IMR-90 (cell line): ENCODE data around the gene SIRT7. TPM values are rescaled to one million over a fixed set of nuclear protein-coding genes. Genes with fewer than 3 reads are reported as not detected.

Experiments
- ATAC-seq: fragments of 200-7000 bp; cut with Tn5 transposase; 2 replicates; pipeline ENCODE4 v1.9.1; 2020; ENCODE audit warnings: low read depth, mild to moderate bottlenecking, moderate library complexity
- BruUV-seq: library from RNA; stranded (reverse); fragments of 400-500 nt; replicated peaks from 2 replicates; lab custom pipeline; 2021; lab: Mats Ljungman, UMichigan
- CTCF ChIA-PET: fragments of 300-600 bp; formaldehyde crosslinking; extraction: SDS; loops from one replicate; lab custom pipeline; 2021; ENCODE audit warnings: antibody characterized with exemption; lab: Yijun Ruan, JAX
- POLR2A ChIA-PET: fragments of 300-600 bp; sonication (Branson Sonifier 250); formaldehyde crosslinking; loops from one replicate; lab custom pipeline; 2022; ENCODE audit warnings: antibody characterized with exemption; ENCODE audit not compliant: unreplicated experiment; lab: Charles Lee
- DNase-seq: peaks from one replicate; pipeline ENCODE4 v3.0.0; 2013
- H2AFZ ChIP-seq: replicated peaks from 2 replicates; pipeline ENCODE3; 2013; ENCODE audit warnings: low read length, mild to moderate bottlenecking; ENCODE audit not compliant: poor library complexity
- H2AK5ac ChIP-seq: 2 replicates; pipeline ENCODE4 v1.6.1; 2013; ENCODE audit warnings: low read depth, low read length, inconsistent platforms
- H2AK9ac ChIP-seq: replicated peaks from 2 replicates; pipeline ENCODE3; 2013; ENCODE audit warnings: mild to moderate bottlenecking, low read depth, low read length, moderate library complexity; ENCODE audit not compliant: poor library complexity
- H2BK120ac ChIP-seq: 2 replicates; pipeline ENCODE4 v1.6.1; 2013; ENCODE audit warnings: low read depth, low read length, inconsistent platforms
- H2BK15ac ChIP-seq: 3 replicates; pipeline ENCODE4 v1.6.1; 2013; ENCODE audit warnings: low read depth, low read length, inconsistent platforms
- H2BK20ac ChIP-seq: 2 replicates; pipeline ENCODE4 v1.6.1; 2013; ENCODE audit warnings: low read depth, mild to moderate bottlenecking, inconsistent platforms, low read length, moderate library complexity
- H2BK5ac ChIP-seq: 2 replicates; pipeline ENCODE4 v1.6.1; 2013; ENCODE audit warnings: mild to moderate bottlenecking, low read depth, low read length, inconsistent platforms; ENCODE audit not compliant: poor library complexity, severe bottlenecking
- H3K14ac ChIP-seq: replicated peaks from 2 replicates; pipeline ENCODE4 v1.6.1; 2013; ENCODE audit warnings: low read depth, low read length, inconsistent platforms
- H3K18ac ChIP-seq: 2 replicates; pipeline ENCODE4 v1.6.1; 2013; ENCODE audit warnings: low read depth, low read length, control low read depth
- H3K23ac ChIP-seq: 2 replicates; pipeline ENCODE4 v1.6.1; 2013; ENCODE audit warnings: low read depth, low read length, inconsistent platforms
- H3K27ac ChIP-seq: 2 replicates; pipeline ENCODE4 v1.5.1; 2013; ENCODE audit warnings: mild to moderate bottlenecking, control low read depth, low read length; ENCODE audit not compliant: insufficient read depth
- H3K27me3 ChIP-seq: 2 replicates; pipeline ENCODE4 v1.6.1; 2013; ENCODE audit warnings: low read length; ENCODE audit not compliant: control insufficient read depth, insufficient read depth
- H3K36me3 ChIP-seq: 2 replicates; pipeline ENCODE4 v1.6.1; 2013; ENCODE audit warnings: low read length, mixed read lengths; ENCODE audit not compliant: control insufficient read depth, insufficient read depth
- H3K4ac ChIP-seq: 2 replicates; pipeline ENCODE4 v1.6.1; 2013; ENCODE audit warnings: low read depth, low read length, inconsistent platforms
- H3K4me1 ChIP-seq: 2 replicates; pipeline ENCODE4 v1.6.1; 2013; ENCODE audit warnings: low read length, mixed read lengths; ENCODE audit not compliant: control insufficient read depth, insufficient read depth
- H3K4me2 ChIP-seq: 2 replicates; pipeline ENCODE4 v1.6.1; 2013; ENCODE audit warnings: low read depth, mild to moderate bottlenecking, control low read depth, low read length, moderate library complexity
- H3K4me3 ChIP-seq: 2 replicates; pipeline ENCODE4 v1.5.1; 2013; ENCODE audit warnings: low read depth, mild to moderate bottlenecking, control low read depth, low read length, moderate library complexity; ENCODE audit not compliant: insufficient read depth
- H3K56ac ChIP-seq: 2 replicates; pipeline ENCODE4 v1.6.1; 2013; ENCODE audit warnings: low read length, inconsistent platforms; ENCODE audit not compliant: insufficient read depth; ENCODE audit errors: extremely low read depth
- H3K79me1 ChIP-seq, 2 experiments: 2 replicates each; pipeline ENCODE4 v1.6.1; 2013; ENCODE audit warnings: low read length in 2 of 2, inconsistent platforms in 1 of 2, low read depth in 1 of 2
- H3K9ac ChIP-seq: 2 replicates; pipeline ENCODE4 v1.6.1; 2013; ENCODE audit warnings: low read depth, low read length, control low read depth
- H3K9me1 ChIP-seq: 2 replicates; pipeline ENCODE4 v1.6.1; 2013; ENCODE audit warnings: low read length, inconsistent platforms; ENCODE audit not compliant: insufficient read depth
- H3K9me3 ChIP-seq: 2 replicates; pipeline ENCODE4 v1.6.1; 2013; ENCODE audit warnings: low read length; ENCODE audit not compliant: control insufficient read depth, insufficient read depth
- H4K20me1 ChIP-seq: 2 replicates; pipeline ENCODE4 v1.6.1; 2013; ENCODE audit warnings: low read length, inconsistent platforms; ENCODE audit not compliant: insufficient read depth
- H4K5ac ChIP-seq: 2 replicates; pipeline ENCODE4 v1.6.1; 2013; ENCODE audit warnings: mild to moderate bottlenecking, low read depth, low read length, control low read depth
- H4K8ac ChIP-seq, 2 experiments: 2 replicates each; pipeline ENCODE4 v1.6.1; 2013; ENCODE audit warnings: low read depth in 2 of 2, low read length in 2 of 2, control low read depth in 1 of 2, inconsistent platforms in 1 of 2
- H4K91ac ChIP-seq: 2 replicates; pipeline ENCODE4 v1.6.1; 2013; ENCODE audit warnings: low read depth, low read length, inconsistent platforms; ENCODE audit not compliant: insufficient read depth
- CEBPB ChIP-seq: IDR thresholded peaks from 2 replicates; pipeline ENCODE4 v1.6.1; 2012; ENCODE audit warnings: low read depth, low read length, improper control_type of control experiment
- MAZ ChIP-seq: IDR thresholded peaks from 2 replicates; pipeline ENCODE4 v1.6.1; 2012; ENCODE audit warnings: low read depth, mild to moderate bottlenecking, low read length, improper control_type of control experiment, moderate library complexity, borderline replicate concordance
- NFE2L2 ChIP-seq: fragments of 150-350 bp; IDR thresholded peaks from 2 replicates; pipeline ENCODE4 v1.6.1; 2016; ENCODE audit warnings: low read depth, mild to moderate bottlenecking, low read length
- RAD21 ChIP-seq: IDR thresholded peaks from 2 replicates; pipeline ENCODE4 v1.6.1; 2012; ENCODE audit warnings: low read length, improper control_type of control experiment
- USF2 ChIP-seq: fragments of 150-350 bp; IDR thresholded peaks from 2 replicates; pipeline ENCODE4 v1.6.1; 2017; ENCODE audit warnings: mild to moderate bottlenecking, antibody characterized with exemption, low read length, low read depth
- WGBS, 2 experiments: methylation state at CpG; one replicate each; pipeline versions ENCODE4 v1.1.5 to v1.1.7; 2013; ENCODE audit warnings: missing lambda C conversion rate in 2 of 2; ENCODE audit not compliant: insufficient read length in 1 of 2; ENCODE audit errors: extremely low coverage in 2 of 2; 5-methylcytosine and 5-hydroxymethylcytosine counted together
- dilution Hi-C: fragments of 300-500 bp; cut with HindIII; formaldehyde crosslinking; loops from one replicate; pipeline ENCODE4 v1.14.3; 2018; ENCODE audit warnings: low sequenced_read_pairs; ENCODE audit not compliant: unreplicated experiment
- in situ Hi-C: fragments of 300-500 bp; cut with MboI; formaldehyde crosslinking; loops from 3 replicates; pipeline ENCODE4 v1.14.3; 2019; ENCODE audit warnings: low sequenced_read_pairs, inconsistent platforms, mixed read lengths
- intact Hi-C: fragments of 100-400 bp; cut with micrococcal nuclease; formaldehyde crosslinking; loops from 2 replicates; pipeline ENCODE4 v1.10.0; 2022
- polyA plus RNA-seq, 3 experiments: library from polyadenylated mRNA; depleted of rRNA; stranded (reverse); fragments of >200 nt; gene quantifications; 2 replicates each; pipeline ENCODE4 v1.2.3, GENCODE V29; 2012; ENCODE audit warnings: low replicate concordance in 1 of 3
- total RNA-seq: library from RNA; depleted of rRNA; stranded (reverse); fragments of >200 nt; gene quantifications from 2 replicates; pipeline ENCODE4 v1.2.3, GENCODE V29; 2012

Gene SIRT7
- total and polyA plus RNA-seq, 2 of the 4 experiments (the other 2 are of a cell fraction): 14.5 to 19.8 TPM

GRCh38 chr17:81950501-81950900 is 32.5 kb upstream of the SIRT7 start:
- Histone ChIP-seq H3K14ac (no peak overlapping the region), H3K9ac (no peak overlapping the region), H4K91ac (no peak overlapping the region), H3K4me3 (no peak overlapping the region), H4K5ac (no peak overlapping the region), H3K79me1 (no peaks in the 10 kb centered on the region), H3K27me3 (peaks cover 8% of the 10 kb centered on the region), H3K18ac (no peak overlapping the region), H2BK120ac (no peak overlapping the region), H3K4me1 (no peaks in the 10 kb centered on the region), H2AFZ (no peak overlapping the region), H4K8ac (no peak overlapping the region), H4K20me1 (no peaks in the 10 kb centered on the region), H3K36me3 (no peaks in the 10 kb centered on the region), H3K9me1 (no peaks in the 10 kb centered on the region), H2BK15ac (no peak overlapping the region), H3K56ac (no peak overlapping the region), H3K27ac (no peak overlapping the region), H3K4ac (no peak overlapping the region), H3K9me3 (no peaks in the 10 kb centered on the region), H3K4me2 (no peak overlapping the region), H2BK20ac (no peak overlapping the region), H2AK9ac (no peak overlapping the region), H2BK5ac (no peak overlapping the region), H2AK5ac (no peak overlapping the region), H3K23ac (no peak overlapping the region)
- in situ Hi-C loops: no loop called here
- WGBS, 2 experiments: 79% methylated on average over 13 of the region's 15 CpGs; no CpG with 5 or more reads in 1 of the 2 experiments
- intact Hi-C loops: no loop called here
- no TSS peak for BruUV-seq
- DNase-seq (no peak), ATAC-seq (no peak)
- dilution Hi-C loops: no loop called here
- ChIA-PET POLR2A (no interaction called here), CTCF (interaction anchor here (0.6 to 1.2 kb wide), 2 partner anchors 70 to 78 kb away, joined by 3 read pairs; no protein-coding TSS in a partner anchor)
- TF ChIP-seq MAZ (no peak), RAD21 (no peak), USF2 (no peak), NFE2L2 (no peak), CEBPB (no peak)
